Pancreas (tissue), 10 donors: Measurements from ENCODE around the gene LRRC23. TPM values are rescaled to one million over a fixed set of nuclear protein-coding genes. Genes with fewer than 3 reads are reported as not detected.
"Not testable (repeated sequence)": the region's sequence is repeated elsewhere in the genome, so short reads cannot be mapped to it uniquely, and the experiment has no call there.

ENCODE experiments used
- ATAC-seq, 4 donors: fragments of 200-7000 bp; cut with Tn5 transposase; one replicate each; pipeline versions ENCODE4 v1.8.0 to v1.9.1; 2020; ENCODE audit warnings: mild to moderate bottlenecking in 4 of 4, moderate library complexity in 4 of 4
- DNase-seq, 6 donors: peaks; one replicate each; pipeline ENCODE4 v3.0.0-alpha.2; 2020
- FAIRE-seq: peaks from 2 replicates; lab custom pipeline; 2012; peaks lifted over from hg19 to GRCh38; lab: Jason Lieb, UNC
- H3K27ac ChIP-seq, 4 donors: fragments of 200-600 bp; sonication (generic); 1 replicate in 3 of 4; 2 replicates in 1 of 4; pipeline versions ENCODE4 v1.5.0 to v1.8.0; 2020
- H3K27me3 ChIP-seq, 4 donors: fragments of 200-600 bp; one replicate each; pipeline ENCODE4 v1.8.0; 2021
- H3K36me3 ChIP-seq, 3 donors: fragments of 200-600 bp; sonication (generic) in 1 of 3; one replicate each; pipeline versions ENCODE4 v1.5.0 to v1.8.0; 2020 to 2021
- H3K4me1 ChIP-seq, 3 donors: fragments of 200-600 bp; one replicate each; pipeline ENCODE4 v1.8.0; 2021
- H3K4me3 ChIP-seq, 4 donors: fragments of 200-600 bp; sonication (generic) in 2 of 4; one replicate each; pipeline versions ENCODE4 v1.5.0 to v1.8.0; 2020 to 2021
- H3K9me3 ChIP-seq, 4 donors: fragments of 200-600 bp; one replicate each; pipeline ENCODE4 v1.8.0; 2021
- WGBS, 2 donors: extraction: QIAGEN DNeasy Blood & Tissue Kit; methylation state at CpG; one replicate each; pipeline ENCODE4 v1.1.7; 2013; 5-methylcytosine and 5-hydroxymethylcytosine counted together
- intact Hi-C, 3 donors: fragments of 100-400 bp; cut with DNase I; formaldehyde crosslinking; loops; one replicate each; pipeline versions ENCODE4 v1.11.1 to v1.14.2; 2022
- polyA plus RNA-seq, 2 donors: library from polyadenylated mRNA; stranded (reverse); fragments of 200-250 nt; gene quantifications; one replicate each; pipeline ENCODE4 v1.2.3, GENCODE V29; 2013
- total RNA-seq, 6 donors: library from RNA; stranded (reverse); fragmentation: NEBNext Ultra II Directional in 4 of 6; extraction: Animal tissue kit (Norgen Biotek cat#: 25700) in 4 of 6; gene quantifications; one replicate each; pipeline versions ENCODE4 v1.2.1 to v1.2.4, GENCODE V29; 2021 to 2023
- TF ChIP-seq, protein P1 (sequence below), 4 donors: fragments of 200-600 bp; sonication (generic) in 3 of 4; IDR thresholded peaks; one replicate each; pipeline versions ENCODE4 v1.5.0 to v1.8.0; 2021; ENCODE audit warnings: antibody characterized with exemption in 4 of 4
- donor health status: healthy with polysubstance abuse.
- donor health status: DM: no; HTN: no; CAD: no; lungs with moderate emphysema.
- donor health status: DM: no; HTN: no; CAD: no.
- donor health status: control.
- donor health status: control.
- donor health status: Bipolar disorder and iron deficiency.
- donor health status: DM: yes; HTN: yes; CAD: no.
- donor health status: DM: no; HTN: no; CAD: no.
- donor health status: DM: no; HTN: no; CAD: no.
- donor health status: DM: yes; HTN: yes; CAD: no.

The LRRC23 gene
- total and polyA plus RNA-seq, 8 donors, result 1.7 to 13.0 (median 3.8) TPM

DNA sequence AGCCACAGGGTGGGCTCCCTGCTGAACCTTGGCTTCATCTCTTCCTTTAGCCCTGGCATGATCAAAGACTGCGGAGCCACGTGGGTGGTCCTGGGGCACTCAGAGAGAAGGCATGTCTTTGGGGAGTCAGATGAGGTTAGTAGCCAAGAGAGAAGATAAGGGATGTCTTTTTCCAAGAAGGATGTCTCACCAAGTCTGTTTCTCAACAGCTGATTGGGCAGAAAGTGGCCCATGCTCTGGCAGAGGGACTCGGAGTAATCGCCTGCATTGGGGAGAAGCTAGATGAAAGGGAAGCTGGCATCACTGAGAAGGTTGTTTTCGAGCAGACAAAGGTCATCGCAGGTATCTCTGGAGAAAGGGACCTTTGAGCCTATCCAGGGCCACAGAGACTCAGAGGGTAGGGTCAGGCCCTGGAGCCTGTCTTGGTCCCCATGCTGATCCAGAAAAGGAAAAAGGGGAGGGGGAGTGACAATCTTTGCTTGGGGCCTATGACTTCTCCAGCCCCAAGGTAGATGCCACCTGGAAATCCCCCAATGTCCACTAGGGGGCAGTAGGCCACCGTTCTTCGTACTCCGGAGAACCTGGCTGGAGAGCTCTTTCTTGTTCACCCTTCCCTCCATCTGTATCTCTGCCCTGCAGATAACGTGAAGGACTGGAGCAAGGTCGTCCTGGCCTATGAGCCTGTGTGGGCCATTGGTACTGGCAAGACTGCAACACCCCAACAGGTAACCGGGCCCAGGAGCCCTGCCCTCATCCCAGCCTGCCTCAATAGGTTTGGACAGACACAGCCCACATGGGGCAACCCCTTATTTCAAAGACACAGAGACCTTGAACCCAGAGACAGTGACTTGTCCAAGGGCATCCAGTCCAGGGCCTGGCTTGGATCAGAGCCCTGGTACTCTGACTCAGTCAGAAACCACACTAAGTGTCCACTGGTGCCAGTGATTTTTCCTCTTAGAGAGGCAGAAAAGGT lies 35.3 kb upstream of the LRRC23 start:
- intact Hi-C loops, result no loop called here
- peak overlapping the region in 1 of 4 donors; percentile 100 for H3K4me3 ChIP-seq
- FAIRE-seq, result no peak

GRCh38 chr12:6870304-6870703 lies 34.3 kb upstream of the LRRC23 start:
- H3K9me3 ChIP-seq, DNase-seq, H3K27me3 ChIP-seq, ATAC-seq, FAIRE-seq, H3K27ac ChIP-seq, H3K4me3 ChIP-seq, intact Hi-C loops: not testable (repeated sequence)
- peaks cover 0 to 11% (median 0%) of the 10 kb centered on the region in 3 donors for H3K36me3 ChIP-seq
- 51 to 59% methylated on average over 4 of the region's 4 CpGs for WGBS, 2 donors
- H3K4me1 ChIP-seq, result peaks cover 9 to 27% (median 14%) of the 10 kb centered on the region in 3 donors

More for the DNA sequence above, 35.3 kb upstream of the LRRC23 start:
- H3K27ac ChIP-seq, result peak overlapping the region in 2 of 4 donors; percentile 10 to 99
- H3K9me3 ChIP-seq, result no peaks in the 10 kb centered on the region
- peaks cover 9 to 27% (median 14%) of the 10 kb centered on the region in 3 donors for H3K4me1 ChIP-seq
- peak in 3 of 4 donors; percentile 21 to 31 (median 24) for ATAC-seq
- 19 to 20% methylated on average over 12 of the region's 12 CpGs for WGBS, 2 donors
- DNase-seq, result peak; percentile 75 to 91 (median 86)
- peaks cover 0 to 11% (median 0%) of the 10 kb centered on the region in 3 donors for H3K36me3 ChIP-seq
- TF ChIP-seq, protein P1, sequence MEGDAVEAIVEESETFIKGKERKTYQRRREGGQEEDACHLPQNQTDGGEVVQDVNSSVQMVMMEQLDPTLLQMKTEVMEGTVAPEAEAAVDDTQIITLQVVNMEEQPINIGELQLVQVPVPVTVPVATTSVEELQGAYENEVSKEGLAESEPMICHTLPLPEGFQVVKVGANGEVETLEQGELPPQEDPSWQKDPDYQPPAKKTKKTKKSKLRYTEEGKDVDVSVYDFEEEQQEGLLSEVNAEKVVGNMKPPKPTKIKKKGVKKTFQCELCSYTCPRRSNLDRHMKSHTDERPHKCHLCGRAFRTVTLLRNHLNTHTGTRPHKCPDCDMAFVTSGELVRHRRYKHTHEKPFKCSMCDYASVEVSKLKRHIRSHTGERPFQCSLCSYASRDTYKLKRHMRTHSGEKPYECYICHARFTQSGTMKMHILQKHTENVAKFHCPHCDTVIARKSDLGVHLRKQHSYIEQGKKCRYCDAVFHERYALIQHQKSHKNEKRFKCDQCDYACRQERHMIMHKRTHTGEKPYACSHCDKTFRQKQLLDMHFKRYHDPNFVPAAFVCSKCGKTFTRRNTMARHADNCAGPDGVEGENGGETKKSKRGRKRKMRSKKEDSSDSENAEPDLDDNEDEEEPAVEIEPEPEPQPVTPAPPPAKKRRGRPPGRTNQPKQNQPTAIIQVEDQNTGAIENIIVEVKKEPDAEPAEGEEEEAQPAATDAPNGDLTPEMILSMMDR (IDR thresholded peaks at IDR 0.05), result peak; percentile 87 to 96 (median 93)
- no peaks in the 10 kb centered on the region for H3K27me3 ChIP-seq

DNA sequence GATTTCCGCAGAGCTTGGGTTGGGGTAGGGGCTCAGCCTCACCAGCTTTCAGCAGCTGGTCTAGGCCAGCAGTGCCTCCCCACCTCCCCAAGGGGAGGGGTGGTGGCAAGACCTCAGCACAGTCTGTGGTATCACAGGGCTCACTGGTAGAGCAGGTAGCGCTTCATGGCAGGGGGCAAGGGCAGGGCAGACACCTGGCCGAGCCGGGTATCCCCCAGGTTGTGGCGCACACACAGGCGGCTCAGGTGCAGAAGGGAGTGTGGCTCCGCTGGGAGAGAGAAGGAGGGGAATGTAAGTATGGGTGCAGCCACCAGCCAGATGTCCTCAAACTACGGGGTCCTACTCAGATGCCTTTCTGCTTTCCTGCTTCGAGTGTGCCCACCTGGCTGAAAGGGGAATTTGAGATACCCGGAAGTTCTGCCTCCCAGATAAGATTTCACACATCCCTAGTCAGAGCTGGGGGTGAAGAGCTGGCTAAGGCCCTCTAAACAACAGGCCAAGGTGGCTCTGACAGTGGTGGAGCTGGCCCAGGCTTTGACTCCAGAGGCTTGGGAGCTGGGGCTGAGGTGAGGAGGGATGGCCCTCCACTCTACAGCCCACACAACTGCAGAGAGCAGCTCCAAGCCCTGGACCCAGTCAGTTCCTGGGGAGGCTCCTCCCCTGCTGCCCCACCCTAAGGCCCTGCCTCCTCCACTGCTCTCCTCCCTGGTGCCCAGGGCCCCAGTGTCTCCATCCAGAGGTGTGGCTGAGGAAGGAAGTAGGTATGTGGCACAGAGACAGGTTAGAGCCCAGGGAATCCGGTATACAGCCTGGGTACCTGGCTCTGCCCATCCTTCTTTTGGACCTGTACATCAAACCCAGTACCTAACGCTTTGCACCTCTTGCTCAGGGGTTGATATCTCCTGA lies 33.3 kb upstream of the LRRC23 start:
- no peak overlapping the region for H3K27ac ChIP-seq
- no peak for FAIRE-seq

GRCh38 chr12:6872073-6873048 lies 32.3 kb upstream of the LRRC23 start:
- ATAC-seq, result peak; percentile 67 to 83 (median 78)
- H3K27me3 ChIP-seq, result no peaks in the 10 kb centered on the region
- peak overlapping the region; percentile 67 to 82 (median 78) for H3K4me3 ChIP-seq
- DNase-seq, result peak; percentile 76 to 96 (median 88)
- H3K4me1 ChIP-seq, result peaks cover 9 to 23% (median 14%) of the 10 kb centered on the region in 3 donors
- FAIRE-seq, result no peak
- H3K36me3 ChIP-seq, result peaks cover 0 to 11% (median 0%) of the 10 kb centered on the region in 3 donors
- TF ChIP-seq, protein P1 (IDR thresholded peaks at IDR 0.05), result peak; percentile 95 to 98 (median 96)
- 1 to 2% methylated on average over 39 to 40 of the region's 40 CpGs for WGBS, 2 donors
- intact Hi-C loops, result no loop called here
- peak overlapping the region; percentile 31 to 74 (median 52) for H3K27ac ChIP-seq
- no peaks in the 10 kb centered on the region for H3K9me3 ChIP-seq

More for the DNA sequence above, 33.3 kb upstream of the LRRC23 start:
- Histone ChIP-seq H3K27me3 (no peaks in the 10 kb centered on the region), H3K9me3 (no peaks in the 10 kb centered on the region), H3K4me1 (peaks cover 9 to 27% (median 14%) of the 10 kb centered on the region in 3 donors), H3K4me3 (no peak overlapping the region), H3K36me3 (peaks cover 0 to 11% (median 0%) of the 10 kb centered on the region in 3 donors)
- WGBS, 2 donors, result 72 to 73% methylated on average over 12 of the region's 12 CpGs
- intact Hi-C loops, result no loop called here
- TF ChIP-seq, protein P1 (IDR thresholded peaks at IDR 0.05), result no peak
- ATAC-seq, result no peak
- DNase-seq, result peak in 1 of 6 donors; percentile 67
